Embryonic facial prominence (tissue), 1 donor: ENCODE results near the gene ZNF292.
"Not testable (repeated sequence)": the region's sequence is repeated elsewhere in the genome, so short reads cannot be mapped to it uniquely, and the experiment has no call there.

Experiments used
- DNase-seq: peaks from one replicate; pipeline ENCODE4 v3.0.0-alpha.2; 2016; ENCODE audit errors: extremely low spot score

ZNF292 gene

GRCh38 chr6:87213364-87213763 lies 58.0 kb downstream of the ZNF292 start:
- no peak for DNase-seq

DNA sequence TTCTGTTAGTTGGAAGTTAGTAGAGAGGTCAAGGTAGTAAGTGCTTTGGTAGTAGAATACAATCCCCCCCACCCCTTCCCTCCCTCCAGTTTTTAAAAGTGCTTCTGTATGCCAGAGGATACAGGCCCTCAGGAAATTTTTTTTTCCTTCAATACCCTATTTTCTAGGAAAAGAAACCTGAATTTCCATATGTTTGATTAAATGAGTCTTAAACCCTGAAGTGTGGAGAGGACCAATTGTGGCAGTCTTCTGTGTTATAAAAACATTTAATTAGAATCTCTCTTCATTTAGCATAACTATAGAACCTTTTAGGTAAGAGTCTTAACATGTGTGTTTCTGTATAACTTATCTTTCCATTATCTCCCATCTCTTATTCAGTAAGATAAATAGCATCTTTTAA lies 59.5 kb downstream of the ZNF292 start:
- DNase-seq: no peak

- no peak for DNase-seq
Observed at GRCh38 chr6:87220997-87221396, 65.6 kb downstream of the ZNF292 start.

- DNase-seq: no peak
Observed at GRCh38 chr6:87222676-87223075, 67.3 kb downstream of the ZNF292 start.

- DNase-seq: no peak
Observed at GRCh38 chr6:87224971-87225370, 69.6 kb downstream of the ZNF292 start.

- DNase-seq: no peak
Observed at GRCh38 chr6:87225511-87225910, 70.1 kb downstream of the ZNF292 start.

DNA sequence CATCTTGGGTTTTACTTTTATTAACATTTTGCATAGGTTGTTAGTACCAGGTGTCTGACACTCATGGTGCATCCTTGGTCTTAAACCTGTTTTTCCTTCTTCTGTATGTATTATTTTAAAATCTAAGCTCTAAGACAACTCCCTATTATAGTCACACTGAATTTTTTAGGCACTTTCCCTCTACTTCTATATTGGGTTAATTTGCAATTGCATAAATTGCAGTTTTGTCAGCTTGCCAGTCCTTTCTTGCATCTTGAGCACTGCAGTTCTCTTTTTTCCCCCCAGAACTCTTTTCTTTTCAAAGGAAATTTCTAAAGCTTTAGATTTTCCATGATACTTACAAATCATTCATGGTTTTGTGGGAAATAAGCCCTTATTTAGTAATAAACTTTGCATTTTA lies 70.6 kb downstream of the ZNF292 start:
- DNase-seq: no peak

- DNase-seq: no peak
Observed at GRCh38 chr6:87230801-87231200, 75.4 kb downstream of the ZNF292 start.

- DNase-seq: no peak
Observed at GRCh38 chr6:87237804-87238203, 82.4 kb downstream of the ZNF292 start.

DNA sequence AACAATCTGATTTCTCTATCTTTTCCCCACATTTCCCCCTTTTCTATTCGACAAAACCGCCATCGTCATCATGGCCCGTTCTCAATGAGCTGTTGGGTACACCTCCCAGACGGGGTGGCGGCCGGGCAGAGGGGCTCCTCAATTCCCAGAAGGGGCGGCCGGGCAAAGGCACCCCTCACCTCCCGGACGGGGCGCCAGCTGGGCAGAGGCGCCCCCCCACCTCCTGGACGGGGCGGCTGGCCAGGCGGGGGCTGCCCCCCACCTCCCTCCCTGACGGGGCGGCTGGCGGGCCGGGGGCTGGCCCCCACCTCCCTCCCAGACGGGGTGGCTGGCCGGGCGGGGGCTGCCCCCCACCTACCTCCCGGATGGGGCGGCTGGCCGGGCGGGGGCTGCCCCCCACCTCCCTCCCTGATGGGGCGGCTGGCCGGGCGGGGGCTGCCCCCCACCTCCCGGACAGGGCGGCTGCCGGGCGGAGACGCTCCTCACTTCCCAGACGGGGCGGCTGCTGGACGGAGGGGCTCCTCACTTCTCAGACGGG lies 83.8 kb downstream of the ZNF292 start:
- DNase-seq: not testable (repeated sequence)

DNA sequence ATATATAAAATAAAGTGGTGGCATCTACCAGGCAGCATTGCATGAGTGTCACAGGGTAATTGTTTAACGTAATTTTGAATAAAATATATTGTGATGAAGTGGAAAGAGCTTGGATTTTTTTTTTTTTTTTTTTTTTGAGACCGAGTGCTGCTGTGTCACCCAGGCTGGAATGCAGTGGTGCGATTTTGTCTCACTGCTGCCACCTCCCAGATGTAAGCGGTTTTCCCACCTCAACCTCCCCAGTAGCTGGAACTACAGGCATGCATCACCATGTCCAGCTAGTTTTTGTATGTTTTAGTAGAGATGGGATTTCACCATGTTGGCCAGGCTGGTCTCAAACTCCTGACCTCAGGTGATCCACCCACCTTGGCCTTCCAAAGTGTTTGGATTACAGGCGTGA lies 85.9 kb downstream of the ZNF292 start:
- no peak for DNase-seq

DNA sequence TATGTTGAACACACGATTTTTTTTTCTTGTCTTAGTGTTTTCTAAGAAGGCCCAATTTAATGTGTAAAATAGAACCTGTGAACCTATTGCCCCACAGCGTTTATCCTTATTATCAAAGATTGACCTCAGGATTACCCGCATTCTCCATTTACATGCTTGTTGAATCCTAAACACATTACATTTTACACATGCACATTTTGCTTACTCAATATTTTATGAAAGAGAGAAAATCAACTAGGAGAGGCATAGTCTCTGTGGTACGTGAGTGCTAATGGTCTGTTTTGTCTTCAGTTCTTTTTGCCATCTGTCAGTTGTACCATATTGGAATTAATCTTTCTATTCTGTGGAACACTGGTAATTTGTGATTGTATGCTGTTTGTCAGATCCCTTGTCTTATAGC lies 86.9 kb downstream of the ZNF292 start:
- DNase-seq: no peak

DNA sequence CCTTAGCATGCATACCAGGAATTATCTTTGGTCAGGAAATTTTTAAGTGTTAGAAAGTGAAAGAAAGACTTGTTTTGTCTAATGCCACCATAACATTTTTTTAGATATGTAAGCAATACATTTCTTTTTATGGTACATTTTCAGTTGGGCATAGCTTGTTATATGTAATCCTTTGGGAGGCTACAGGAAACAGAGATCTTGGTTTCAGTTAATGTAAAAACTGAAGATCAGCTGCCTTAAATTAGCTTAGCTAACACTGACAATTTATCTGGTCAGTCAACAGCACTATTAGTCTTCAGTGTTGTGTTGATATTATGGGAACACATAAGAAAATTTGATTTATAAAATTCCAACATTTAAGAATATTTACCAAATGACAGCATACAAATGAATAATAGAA lies 88.4 kb downstream of the ZNF292 start:
- DNase-seq: no peak

DNA sequence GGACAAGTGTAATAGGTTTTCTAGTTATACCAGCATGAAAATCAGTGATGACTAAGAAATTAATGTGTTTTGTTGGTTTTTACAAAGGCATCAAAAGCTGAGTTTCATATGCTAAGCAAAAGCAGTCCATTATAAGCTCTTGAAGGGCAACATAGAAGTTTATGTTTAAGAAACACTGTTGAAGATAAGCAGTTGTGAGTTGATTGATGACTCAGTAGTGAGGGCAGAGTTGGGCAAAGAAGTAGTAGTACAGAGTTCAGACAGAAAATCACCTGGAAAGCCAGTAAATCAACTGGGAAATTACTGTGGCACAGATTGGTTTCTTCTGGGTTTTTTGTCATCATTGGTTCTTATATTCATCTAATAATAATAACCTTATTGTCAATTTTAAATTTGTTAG lies 89.0 kb downstream of the ZNF292 start:
- no peak for DNase-seq

DNA sequence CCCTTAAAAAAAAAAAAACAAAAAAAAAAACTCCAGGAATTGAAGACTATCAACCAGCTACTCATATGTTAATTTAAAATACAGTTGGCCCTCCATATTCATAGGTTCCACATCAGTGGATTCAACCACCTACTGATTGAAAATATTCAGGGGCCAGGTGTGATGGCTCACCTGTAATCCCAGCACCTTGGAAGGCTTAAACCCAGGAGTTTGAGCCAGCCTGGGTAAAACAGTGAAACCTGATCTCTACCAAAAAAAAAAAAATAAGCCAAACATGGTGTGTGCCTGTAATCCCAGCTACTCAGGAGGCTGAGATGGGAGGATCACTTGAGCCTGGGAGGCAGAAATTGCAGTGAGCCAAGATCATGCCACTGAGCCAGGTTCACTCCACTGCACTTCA lies 94.7 kb downstream of the ZNF292 start:
- DNase-seq: no peak

DNA sequence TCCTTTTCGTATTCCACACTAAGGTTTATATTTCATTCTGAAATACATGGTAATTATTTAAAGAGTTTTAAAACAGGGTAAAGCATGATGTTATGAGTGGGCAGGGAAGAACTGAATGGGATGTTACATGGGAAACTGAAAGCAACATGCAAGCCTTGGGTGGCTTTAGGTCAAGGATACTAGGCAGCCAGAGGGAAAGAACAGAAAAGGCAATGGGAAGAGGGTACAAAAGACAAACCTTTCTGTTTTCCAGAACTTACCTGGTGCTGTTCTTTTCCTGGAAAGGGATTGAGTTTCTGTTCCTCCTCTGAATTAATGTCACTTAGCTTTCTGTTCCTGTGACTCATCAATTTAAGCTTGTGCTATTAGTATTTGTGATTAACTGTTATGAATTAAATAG lies 95.9 kb downstream of the ZNF292 start:
- no peak for DNase-seq

- DNase-seq: no peak
Observed at GRCh38 chr6:87251725-87252124, 96.4 kb downstream of the ZNF292 start.

DNA sequence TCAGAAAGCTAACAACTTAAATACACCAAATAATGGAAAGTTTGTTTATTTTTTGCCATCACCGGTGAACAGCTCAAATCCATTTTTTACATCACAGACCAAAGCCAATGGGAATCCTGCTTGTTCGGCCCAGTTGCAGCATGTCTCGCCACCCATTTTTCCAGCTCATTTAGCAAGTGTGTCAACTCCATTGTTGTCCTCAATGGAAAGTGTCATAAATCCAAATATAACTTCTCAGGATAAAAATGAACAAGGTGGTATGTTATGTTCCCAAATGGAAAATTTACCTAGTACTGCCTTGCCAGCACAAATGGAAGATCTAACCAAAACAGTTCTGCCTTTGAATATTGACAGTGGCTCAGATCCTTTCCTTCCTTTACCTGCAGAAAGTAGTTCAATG lies 101.7 kb downstream of the ZNF292 start:
- no peak for DNase-seq

GRCh38 chr6:87257565-87257964 lies 102.2 kb downstream of the ZNF292 start:
- DNase-seq: no peak

GRCh38 chr6:87257975-87258374 lies 102.6 kb downstream of the ZNF292 start:
- DNase-seq: no peak

DNA sequence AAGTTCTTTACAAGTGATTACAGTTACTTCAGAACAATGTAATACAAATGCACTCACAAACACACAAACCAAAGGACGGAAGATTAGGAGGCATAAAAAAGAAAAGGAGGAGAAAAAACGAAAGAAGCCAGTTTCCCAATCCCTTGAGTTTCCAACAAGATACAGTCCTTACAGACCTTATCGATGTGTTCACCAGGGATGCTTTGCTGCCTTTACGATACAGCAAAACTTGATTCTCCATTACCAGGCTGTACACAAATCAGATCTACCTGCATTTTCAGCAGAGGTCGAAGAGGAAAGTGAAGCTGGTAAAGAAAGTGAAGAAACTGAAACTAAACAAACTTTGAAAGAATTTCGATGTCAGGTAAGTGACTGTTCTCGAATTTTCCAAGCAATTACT lies 104.4 kb downstream of the ZNF292 start:
- no peak for DNase-seq

DNA sequence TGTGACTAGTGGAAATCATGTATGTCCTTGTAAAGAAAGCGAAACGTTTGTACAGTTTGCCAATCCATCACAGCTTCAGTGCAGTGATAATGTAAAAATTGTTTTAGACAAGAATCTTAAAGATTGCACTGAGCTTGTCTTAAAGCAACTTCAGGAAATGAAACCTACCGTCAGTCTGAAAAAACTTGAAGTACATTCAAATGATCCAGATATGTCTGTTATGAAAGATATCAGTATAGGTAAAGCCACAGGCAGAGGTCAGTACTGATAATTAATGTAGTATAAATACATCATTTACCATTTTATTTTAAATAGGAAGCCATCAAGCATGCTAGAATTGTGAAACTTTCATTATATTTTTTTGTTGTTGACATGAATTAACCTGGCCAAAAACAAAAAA lies 106.2 kb downstream of the ZNF292 start:
- DNase-seq: no peak

DNA sequence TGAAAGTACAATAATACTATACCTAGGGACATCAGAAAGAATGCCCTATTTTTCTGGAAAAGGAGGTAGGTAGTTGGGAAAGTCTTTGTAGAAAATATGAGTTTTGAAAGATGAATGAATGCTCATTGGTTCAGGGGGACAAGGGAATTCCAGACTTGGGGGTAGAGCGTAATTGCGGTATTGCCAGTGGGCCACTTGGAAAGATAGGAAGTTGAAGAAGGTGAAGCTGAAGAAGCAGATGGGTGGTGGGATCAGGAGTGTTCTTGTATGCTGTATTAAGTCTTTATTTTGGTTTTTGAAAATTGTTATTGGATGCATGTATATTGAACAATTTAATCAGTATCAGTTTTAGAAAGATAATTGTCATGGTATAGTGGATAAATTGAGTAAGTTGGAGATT lies 109.1 kb downstream of the ZNF292 start:
- no peak for DNase-seq

GRCh38 chr6:87274660-87275274 lies 119.4 kb downstream of the ZNF292 start:
- no peak for DNase-seq
